ENCODE data around the gene AGBL3. TPM values are rescaled to one million over a fixed set of nuclear protein-coding genes. Genes with fewer than 3 reads are reported as not detected.

Gene AGBL3
- total and polyA plus RNA-seq, 8 donors: 0.91 to 4.4 (median 2.7) TPM

DNA sequence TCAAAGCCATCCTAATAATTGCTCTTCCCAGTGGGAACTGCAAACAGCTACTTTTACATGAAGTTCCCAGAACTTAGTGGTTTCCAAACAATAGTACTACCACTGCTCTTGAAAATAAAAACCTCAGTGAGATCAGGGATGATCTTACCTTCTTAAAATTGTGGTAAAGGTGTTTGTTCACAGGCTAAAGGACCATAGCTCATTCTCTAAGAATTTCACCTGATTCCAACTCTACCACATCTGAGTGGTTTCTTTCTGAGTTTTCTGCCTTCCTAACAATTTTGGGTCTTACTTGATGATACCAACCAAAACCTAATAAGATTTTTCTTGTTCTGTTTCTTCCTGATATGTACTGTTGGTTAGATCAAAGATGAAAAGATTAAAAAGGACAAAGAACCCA, 45.6 kb upstream of the AGBL3 start:
- intact Hi-C loops (cut with DNase I): loop anchor here in 1 of 3 donors (10.0 kb wide), 1 partner anchor 246 kb away; no protein-coding TSS in a partner anchor
- no peaks in the 10 kb centered on the region for H3K9me3 ChIP-seq
- DNase-seq (no peak), ATAC-seq (no peak), FAIRE-seq (no peak)
- H3K27me3 ChIP-seq: no peaks in the 10 kb centered on the region
- peaks cover 5 to 32% (median 26%) of the 10 kb centered on the region in 3 donors for H3K4me1 ChIP-seq
- no peak overlapping the region for H3K4me3 ChIP-seq
- H3K27ac ChIP-seq: no peak overlapping the region
- no peak for TF ChIP-seq CTCF (IDR thresholded peaks at IDR 0.05)
- no peaks in the 10 kb centered on the region for H3K36me3 ChIP-seq

DNA sequence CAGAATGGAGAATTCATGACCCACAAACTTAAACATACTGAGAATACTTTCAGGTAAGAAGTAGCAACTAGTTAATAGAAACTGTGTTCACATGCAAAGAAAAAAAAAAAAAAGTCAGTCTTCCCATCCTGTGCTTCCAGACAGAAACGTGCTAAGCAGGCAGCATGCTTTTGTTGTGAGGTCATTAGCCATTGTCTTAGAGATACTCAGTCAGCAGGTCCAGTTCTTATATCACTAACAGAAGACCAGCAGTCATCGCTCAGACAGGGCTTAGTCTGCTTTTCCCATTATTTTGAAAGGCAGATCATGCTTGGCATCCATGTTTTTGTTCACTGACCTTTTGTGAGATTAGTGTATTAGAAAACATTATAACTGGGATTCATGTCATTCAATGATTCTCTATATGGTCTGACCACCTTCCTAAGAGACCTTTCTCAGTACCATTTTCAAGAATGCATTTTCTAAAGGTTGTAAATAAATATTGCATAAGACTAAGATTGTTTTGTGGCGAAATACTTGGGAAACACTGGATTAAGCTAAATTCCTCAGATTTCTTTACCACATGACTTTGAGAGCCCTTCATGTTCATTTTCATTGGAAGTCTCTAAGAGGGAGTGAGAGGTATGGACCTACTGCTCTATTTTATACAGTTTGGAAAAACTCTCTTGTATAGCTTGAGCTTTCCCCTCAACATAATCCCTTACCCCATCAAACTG, 45.0 kb upstream of the AGBL3 start:
- Histone ChIP-seq H3K9me3 (no peaks in the 10 kb centered on the region), H3K4me1 (peaks cover 5 to 32% (median 26%) of the 10 kb centered on the region in 3 donors), H3K4me3 (no peak overlapping the region), H3K36me3 (no peaks in the 10 kb centered on the region), H3K27ac (peak overlapping the region in 2 of 4 donors; percentile 5 to 20), H3K27me3 (no peaks in the 10 kb centered on the region)
- intact Hi-C loops (cut with DNase I): loop anchor here in 1 of 3 donors (10.0 kb wide), 1 partner anchor 247 kb away; no protein-coding TSS in a partner anchor
- WGBS, 2 donors: 75% methylated on average over 3 of the region's 3 CpGs
- ATAC-seq (peak in 2 of 4 donors; percentile 31 to 46), FAIRE-seq (no peak), DNase-seq (no peak)
- no peak for TF ChIP-seq CTCF (IDR thresholded peaks at IDR 0.05)

DNA sequence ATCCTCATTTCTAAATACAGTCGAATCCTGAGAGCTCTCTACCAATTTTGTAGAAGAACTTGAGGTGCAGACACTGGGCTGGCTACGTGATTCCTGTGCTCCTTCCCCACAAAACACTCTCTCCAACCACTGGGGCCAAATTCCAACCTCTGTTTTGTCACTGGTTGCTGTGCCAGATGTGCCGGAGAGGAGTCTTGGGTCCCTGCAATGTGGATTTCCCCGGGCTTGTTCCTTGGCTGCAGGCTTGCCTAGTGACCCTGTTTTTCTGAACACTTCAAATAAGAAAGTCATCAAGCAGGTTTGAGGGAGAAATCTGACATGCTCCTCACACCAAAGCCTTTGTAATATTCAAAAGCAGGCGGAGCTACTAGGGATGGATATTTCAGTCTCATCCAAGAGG, 44.4 kb upstream of the AGBL3 start:
- no peaks in the 10 kb centered on the region for H3K27me3 ChIP-seq
- intact Hi-C loops (cut with DNase I): loop anchor here in 1 of 3 donors (10.0 kb wide), 1 partner anchor 247 kb away; no protein-coding TSS in a partner anchor
- no peak overlapping the region for H3K4me3 ChIP-seq
- TF ChIP-seq CTCF (IDR thresholded peaks at IDR 0.05): no peak
- 45 to 46% methylated on average over 5 of the region's 5 CpGs for WGBS, 2 donors
- peaks cover 5 to 32% (median 26%) of the 10 kb centered on the region in 3 donors for H3K4me1 ChIP-seq
- DNase-seq: peak in 2 of 6 donors; percentile 16 to 25
- peak overlapping the region in 2 of 4 donors; percentile 5 to 20 for H3K27ac ChIP-seq
- no peaks in the 10 kb centered on the region for H3K36me3 ChIP-seq
- no peaks in the 10 kb centered on the region for H3K9me3 ChIP-seq
- no peak for FAIRE-seq
- peak; percentile 35 to 71 (median 60) for ATAC-seq

GRCh38 chr7:134942690-134943466, 43.4 kb upstream of the AGBL3 start:
- ATAC-seq (peak; percentile 73 to 81 (median 78)), FAIRE-seq (peak; percentile 20), DNase-seq (no peak)
- Histone ChIP-seq H3K4me3 (peak overlapping the region in 1 of 4 donors; percentile 8), H3K36me3 (no peaks in the 10 kb centered on the region), H3K4me1 (peaks cover 5 to 24% (median 18%) of the 10 kb centered on the region in 3 donors), H3K27me3 (no peaks in the 10 kb centered on the region), H3K27ac (peak overlapping the region in 1 of 4 donors; percentile 3), H3K9me3 (no peaks in the 10 kb centered on the region)
- 20 to 23% methylated on average over 9 of the region's 9 CpGs for WGBS, 2 donors
- no peak for TF ChIP-seq CTCF (IDR thresholded peaks at IDR 0.05)
- intact Hi-C loops (cut with DNase I): loop anchor here in 1 of 3 donors (10.0 kb wide), 1 partner anchor 248 kb away; no protein-coding TSS in a partner anchor

Data from pancreas (tissue), 10 donors.